IPS-11a (cell line): ENCODE measurements around the gene REEP3.
"Not testable (repeated sequence)": the region's sequence is repeated elsewhere in the genome, so short reads cannot be mapped to it uniquely, and the experiment has no call there.

ENCODE experiments used
- H3K4me3 ChIP-seq: one replicate; pipeline ENCODE4 v1.5.1; 2013; ENCODE audit warnings: low read depth, low read length, control low read depth

Gene REEP3

DNA sequence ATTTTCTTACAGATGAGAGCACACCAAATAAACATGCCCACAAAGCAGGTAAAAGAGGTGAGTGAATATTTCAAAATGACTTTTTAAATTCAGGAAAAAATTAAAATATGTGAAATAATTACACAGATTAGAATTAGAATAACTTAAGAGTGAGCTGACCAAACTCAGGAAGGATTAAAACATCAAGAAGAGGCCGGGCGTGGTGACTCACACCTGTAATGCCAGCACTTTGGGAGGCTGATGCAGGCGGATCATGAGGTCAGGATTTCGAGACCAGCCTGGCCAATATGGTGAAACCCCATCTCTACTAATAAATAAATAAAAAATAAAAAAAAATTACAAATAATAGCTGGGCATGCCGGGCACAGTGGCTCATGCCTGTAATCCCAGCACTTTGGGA is 140.1 kb downstream of the REEP3 start:
- no peak overlapping the region for H3K4me3 ChIP-seq

DNA sequence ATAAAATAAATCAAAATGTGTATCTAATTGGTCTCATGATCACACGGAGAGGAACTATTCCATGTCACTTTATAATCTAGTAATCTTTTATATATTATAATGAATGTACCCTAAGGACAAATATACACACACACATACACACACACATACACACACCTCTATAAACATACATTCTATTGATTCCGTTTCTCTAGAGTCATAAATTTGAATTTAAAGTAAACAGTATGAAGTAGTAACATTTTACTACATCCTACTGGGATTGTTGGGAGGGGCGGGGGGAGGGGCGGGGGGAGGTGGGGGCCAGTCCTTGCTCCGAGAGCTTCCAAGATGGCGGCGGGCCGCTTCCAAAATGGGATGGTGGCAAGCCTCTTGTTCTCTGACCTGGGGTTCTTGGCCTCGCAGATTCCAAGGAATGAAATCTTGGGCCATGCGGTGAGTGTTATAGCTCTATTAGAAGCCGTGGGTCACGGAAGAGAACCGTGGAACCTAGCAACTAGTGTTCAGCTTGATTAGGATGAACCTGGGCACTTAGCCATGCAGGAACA is 143.2 kb downstream of the REEP3 start:
- H3K4me3 ChIP-seq: no peak overlapping the region

DNA sequence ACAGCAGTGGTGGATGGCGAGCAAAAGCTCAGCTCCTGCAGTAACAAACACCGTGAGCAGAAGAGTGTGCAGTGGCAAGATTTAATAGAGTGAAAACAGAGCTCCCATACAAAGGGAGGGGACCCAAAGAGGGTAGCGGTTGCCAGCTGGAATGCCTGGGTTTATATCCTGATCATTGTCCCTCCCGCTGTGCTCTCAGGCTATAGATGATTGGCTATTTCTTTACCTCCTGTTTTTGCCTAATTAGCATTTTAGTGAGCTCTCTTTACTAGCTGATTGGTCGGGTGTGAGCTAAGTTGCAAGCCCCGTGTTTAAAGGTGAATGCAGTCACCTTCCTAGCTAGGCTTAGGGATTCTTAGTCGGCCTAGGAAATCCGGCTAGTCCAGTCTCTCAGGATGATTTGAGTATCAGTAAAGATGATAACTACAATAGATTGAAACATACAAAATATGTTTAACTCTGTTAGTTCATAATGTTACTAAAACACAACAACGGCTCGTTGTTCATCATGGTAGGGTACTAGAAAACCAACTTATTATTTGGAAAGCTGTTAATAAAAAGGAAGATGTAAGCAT is 143.9 kb downstream of the REEP3 start:
- not testable (repeated sequence) for H3K4me3 ChIP-seq

DNA sequence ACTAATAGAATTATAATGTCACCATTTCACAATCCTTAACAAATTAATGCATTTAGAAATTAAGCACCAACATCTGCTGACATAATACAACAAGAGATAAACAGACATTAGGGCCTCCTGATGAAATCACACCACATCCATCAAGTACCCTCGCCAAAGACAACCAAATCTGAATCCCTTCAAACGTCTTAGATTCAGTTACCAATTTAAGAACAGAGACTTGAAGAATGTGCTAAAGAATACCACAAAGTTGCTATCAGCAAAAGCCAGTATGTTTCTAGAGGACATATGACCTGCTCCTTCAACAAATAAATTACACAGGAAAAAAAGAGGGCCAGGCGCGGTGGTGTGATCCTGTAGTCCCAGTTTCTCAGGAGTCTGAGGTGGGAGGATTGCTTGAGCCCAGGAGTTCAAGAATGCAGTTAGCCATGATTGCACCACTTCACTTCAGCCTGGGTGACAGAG is 144.5 kb downstream of the REEP3 start:
- H3K4me3 ChIP-seq: no peak overlapping the region

DNA sequence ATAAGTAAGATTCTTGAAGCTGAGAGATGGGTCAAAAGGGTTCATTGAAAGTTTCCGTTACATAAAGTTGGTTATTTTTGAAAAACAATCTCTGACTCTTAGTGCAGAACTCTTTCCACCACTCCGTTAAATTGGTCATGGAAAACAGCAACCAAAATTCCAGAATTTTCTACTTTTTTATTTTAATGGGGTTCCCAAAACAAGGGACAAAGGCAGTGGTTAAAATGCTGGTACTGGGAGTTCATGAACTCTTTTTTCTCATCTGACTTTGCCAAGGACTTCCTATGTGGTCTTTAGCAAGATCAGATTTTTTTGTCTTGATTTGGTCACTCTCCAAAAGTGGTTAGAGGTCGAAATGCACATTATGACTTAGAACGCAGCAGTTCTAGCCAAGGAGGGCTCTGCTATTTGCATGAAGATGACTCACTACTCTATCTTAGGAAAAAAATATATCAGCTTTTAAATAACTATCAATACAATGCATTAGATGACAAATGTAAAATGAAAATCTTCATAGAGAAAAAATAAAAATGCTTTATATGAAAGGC is 145.7 kb downstream of the REEP3 start:
- H3K4me3 ChIP-seq: no peak overlapping the region

DNA sequence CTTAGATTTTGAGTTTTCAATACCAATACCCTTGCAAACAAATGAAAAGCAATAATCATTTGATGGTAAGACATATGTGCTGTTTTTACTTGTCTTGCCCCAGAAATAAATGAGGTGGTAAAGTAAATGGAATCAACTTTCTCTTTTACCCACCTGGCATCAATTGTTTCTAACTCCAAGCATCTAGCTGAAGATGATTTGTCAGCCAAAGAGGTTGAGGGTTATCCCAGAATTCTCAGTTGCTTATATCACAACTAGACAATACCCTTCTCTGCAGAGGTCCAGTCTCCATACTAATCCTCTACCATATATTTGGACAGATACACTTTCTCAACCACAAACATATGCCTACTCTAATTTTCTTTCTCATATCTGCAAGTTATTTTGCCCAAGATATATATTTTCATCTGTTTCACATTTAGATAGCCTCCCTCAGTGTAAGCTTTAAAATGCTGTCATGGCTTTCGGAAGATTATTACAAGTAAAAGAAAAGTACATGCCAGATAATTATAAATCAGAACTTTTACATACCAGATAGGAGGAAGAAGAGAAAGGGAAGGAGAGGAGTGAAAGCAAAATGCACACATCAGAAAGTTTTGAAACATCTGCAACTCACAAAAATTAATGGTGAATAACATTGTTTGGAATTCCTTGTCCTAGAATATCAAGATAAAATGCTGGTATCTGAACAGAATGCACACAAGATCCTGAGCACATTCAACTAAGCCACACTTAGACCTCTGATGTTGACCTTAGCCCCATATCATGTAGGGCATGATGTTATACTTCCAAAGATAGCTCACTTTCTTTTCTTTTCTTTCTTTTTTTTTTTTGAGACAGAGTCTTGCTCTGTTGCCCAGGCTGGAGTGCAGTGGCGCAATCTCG is 146.6 kb downstream of the REEP3 start:
- no peak overlapping the region for H3K4me3 ChIP-seq

DNA sequence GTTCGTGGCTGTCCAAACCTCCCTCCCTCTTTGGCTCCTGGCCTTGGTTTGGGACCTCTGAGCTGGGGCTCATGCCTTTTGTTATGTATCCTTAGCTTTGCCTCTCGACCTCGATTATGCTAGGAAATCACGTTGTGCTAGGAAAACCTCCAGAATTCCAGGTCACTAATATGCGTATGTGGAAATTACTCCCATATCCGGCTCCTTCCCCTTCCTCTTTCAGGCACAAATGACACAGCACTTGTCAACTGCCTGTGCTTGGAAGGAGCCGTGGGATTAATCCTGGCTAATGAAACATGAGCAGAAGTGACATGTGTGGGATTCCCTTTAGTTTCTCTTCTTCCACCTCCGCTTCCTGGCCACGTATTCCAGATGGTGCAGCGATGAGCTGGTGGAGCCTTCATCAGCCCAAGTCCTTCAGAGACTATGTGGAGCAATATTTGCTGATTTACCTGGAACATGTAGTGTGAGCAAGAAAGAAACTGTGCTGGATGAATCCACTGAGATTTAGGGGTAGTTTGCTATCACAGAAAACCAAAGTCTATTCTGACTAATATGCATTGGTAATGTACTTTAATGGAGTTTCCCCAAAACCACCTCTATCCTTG is 149.2 kb downstream of the REEP3 start:
- H3K4me3 ChIP-seq: no peak overlapping the region

DNA sequence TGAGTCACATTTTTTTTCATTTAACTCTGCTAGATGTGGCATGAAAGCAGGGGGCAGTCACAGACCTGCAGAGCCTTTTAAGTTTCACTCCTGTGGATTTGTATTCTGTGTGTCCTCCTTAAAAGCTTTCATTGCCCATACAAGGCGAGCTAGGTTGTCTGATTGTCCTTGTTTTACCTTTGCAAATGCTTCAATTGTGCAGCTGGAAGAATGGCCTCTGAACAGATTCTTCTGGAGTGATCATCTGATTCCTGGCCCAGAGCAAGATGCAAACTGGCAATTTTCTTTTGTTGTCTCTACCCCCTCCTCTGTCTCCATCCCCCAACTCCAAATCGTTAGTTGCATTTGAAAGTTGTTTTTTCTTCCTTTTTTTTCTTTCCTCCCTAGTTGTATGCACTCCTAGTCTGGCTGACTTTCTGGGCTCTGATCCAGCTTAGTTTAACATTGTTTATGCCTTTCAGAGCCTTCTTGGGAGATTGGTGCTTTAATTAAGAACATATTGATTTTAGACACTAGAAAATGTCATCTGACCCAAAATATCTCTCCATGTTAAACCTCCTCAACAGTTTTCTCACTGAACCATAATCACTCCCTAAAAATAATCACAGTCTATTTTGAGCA is 150.2 kb downstream of the REEP3 start:
- H3K4me3 ChIP-seq: no peak overlapping the region

DNA sequence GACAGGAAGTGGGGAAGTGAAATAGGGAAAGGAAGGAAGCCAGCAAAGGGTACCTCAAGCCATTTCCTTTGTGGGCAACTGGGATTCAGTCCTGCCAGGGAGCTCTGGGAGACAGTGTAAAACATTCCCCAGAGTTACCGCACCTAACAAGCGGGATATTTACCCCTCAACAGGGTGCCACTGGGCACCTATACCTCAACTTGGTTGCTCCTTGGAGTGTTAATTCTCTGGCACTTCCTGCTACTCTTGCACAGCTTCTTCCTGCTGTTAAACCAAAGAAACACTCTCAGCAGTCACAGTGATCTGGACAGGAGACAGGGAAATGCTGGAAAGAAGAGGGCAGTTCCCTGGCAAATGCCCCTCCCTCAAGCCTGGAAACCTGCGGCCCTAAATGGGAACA is 151.3 kb downstream of the REEP3 start:
- H3K4me3 ChIP-seq: no peak overlapping the region

DNA sequence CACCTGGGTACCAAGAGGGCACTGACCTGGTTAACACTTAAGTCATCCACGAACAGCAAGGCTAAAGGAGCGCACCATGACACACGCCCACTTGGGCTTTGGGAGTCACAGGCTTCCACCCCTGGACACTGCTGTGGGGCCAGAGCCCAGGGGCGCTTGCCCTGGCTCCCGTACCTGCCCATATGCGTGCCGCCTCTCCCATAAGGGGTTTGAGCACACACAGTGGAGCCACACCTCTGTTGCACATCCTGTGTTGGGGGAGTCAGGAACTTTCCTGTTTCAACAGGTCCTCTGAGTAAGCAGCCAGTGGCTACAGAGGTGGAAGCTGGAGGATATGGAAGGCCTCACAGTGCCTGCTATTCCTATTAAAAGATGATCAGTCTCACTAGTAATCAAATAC is 152.0 kb downstream of the REEP3 start:
- no peak overlapping the region for H3K4me3 ChIP-seq

DNA sequence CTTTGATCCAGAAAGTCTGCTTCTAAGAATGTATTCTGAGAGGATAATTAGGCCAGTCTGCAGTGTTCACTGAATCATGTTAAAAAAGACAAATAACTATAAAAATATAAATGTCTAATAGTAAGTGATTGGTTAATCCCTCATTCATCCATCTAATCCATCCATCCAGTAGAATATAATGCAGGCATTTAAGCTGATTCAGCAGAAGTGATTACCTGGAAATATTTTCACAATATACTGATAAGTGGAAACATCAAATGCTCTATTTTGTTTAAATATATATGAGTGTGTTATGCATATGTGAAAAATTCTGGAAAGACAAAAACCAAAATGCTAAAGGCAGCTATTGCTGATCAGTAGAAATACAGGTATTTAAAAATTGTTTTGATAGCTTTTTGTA is 152.6 kb downstream of the REEP3 start:
- no peak overlapping the region for H3K4me3 ChIP-seq
